ENCODE measurements around the gene FOXRED1.
"Not testable (repeated sequence)": the region's sequence is repeated elsewhere in the genome, so short reads cannot be mapped to it uniquely, and the experiment has no call there.

The FOXRED1 gene

GRCh38 chr11:126231725-126232459 lies 37.1 kb upstream of the FOXRED1 start:
- no peak overlapping the region for H3K27ac ChIP-seq
- TF ChIP-seq ZFX (IDR thresholded peaks at IDR 0.05) (no peak), CTCF (conservative IDR thresholded peaks at IDR 0.05) (no peak)

- TF ChIP-seq ZFX (IDR thresholded peaks at IDR 0.05) (no peak), CTCF (conservative IDR thresholded peaks at IDR 0.05) (no peak)
- no peak overlapping the region for H3K27ac ChIP-seq
These were observed 36.3 kb upstream of the FOXRED1 start for GRCh38 chr11:126232683-126233082.

- no peak overlapping the region for H3K27ac ChIP-seq
- TF ChIP-seq CTCF (conservative IDR thresholded peaks at IDR 0.05): no peak
- TF ChIP-seq ZFX (IDR thresholded peaks at IDR 0.05): no peak
These were observed 35.6 kb upstream of the FOXRED1 start for GRCh38 chr11:126233391-126233790.

- no peak for TF ChIP-seq CTCF (conservative IDR thresholded peaks at IDR 0.05)
- no peak for TF ChIP-seq ZFX (IDR thresholded peaks at IDR 0.05)
- no peak overlapping the region for H3K27ac ChIP-seq
These were observed 22.3 kb upstream of the FOXRED1 start for GRCh38 chr11:126246636-126247035.

- TF ChIP-seq ZFX (IDR thresholded peaks at IDR 0.05) (no peak), CTCF (conservative IDR thresholded peaks at IDR 0.05) (no peak)
- H3K27ac ChIP-seq: no peak overlapping the region
These were observed 15.7 kb upstream of the FOXRED1 start for GRCh38 chr11:126253265-126253664.

- no peak for TF ChIP-seq CTCF (conservative IDR thresholded peaks at IDR 0.05)
- TF ChIP-seq ZFX (IDR thresholded peaks at IDR 0.05): no peak
- H3K27ac ChIP-seq: no peak overlapping the region
These were observed 14.1 kb upstream of the FOXRED1 start for GRCh38 chr11:126254819-126255218.

GRCh38 chr11:126255507-126255906 lies 13.4 kb upstream of the FOXRED1 start:
- H3K27ac ChIP-seq: not testable (repeated sequence)

GRCh38 chr11:126256216-126256615 lies 12.7 kb upstream of the FOXRED1 start:
- H3K27ac ChIP-seq: no peak overlapping the region
- TF ChIP-seq CTCF (conservative IDR thresholded peaks at IDR 0.05): no peak
- no peak for TF ChIP-seq ZFX (IDR thresholded peaks at IDR 0.05)
